Upper lobe of left lung (tissue), 6 donors: Measurements from ENCODE around the gene KCNF1. TPM values are rescaled to one million over a fixed set of nuclear protein-coding genes. Genes with fewer than 3 reads are reported as not detected.

Source experiments
- ATAC-seq, 2 donors: fragments of 200-7000 bp; cut with Tn5 transposase; one replicate each; pipeline ENCODE4 v1.9.1; 2022; ENCODE audit warnings: mild to moderate bottlenecking in 2 of 2, moderate library complexity in 2 of 2; ENCODE audit not compliant: low FRiP score in 2 of 2
- DNase-seq, 2 donors: peaks; one replicate each; pipeline ENCODE4 v3.0.0-alpha.2; 2019 to 2020
- H3K27ac ChIP-seq, 4 donors: fragments of 200-600 bp; sonication (generic); one replicate each; pipeline ENCODE4 v1.5.1; 2016 to 2019
- H3K27me3 ChIP-seq, 4 donors: fragments of 200-600 bp; sonication (generic); one replicate each; pipeline ENCODE4 v1.5.1; 2017 to 2019
- H3K36me3 ChIP-seq, 4 donors: fragments of 200-600 bp; sonication (generic); one replicate each; pipeline ENCODE4 v1.5.1; 2016 to 2019
- H3K4me1 ChIP-seq, 4 donors: fragments of 200-600 bp; sonication (generic); one replicate each; pipeline ENCODE4 v1.5.1; 2018 to 2019
- H3K4me3 ChIP-seq, 4 donors: fragments of 200-600 bp; sonication (generic); one replicate each; pipeline ENCODE4 v1.5.1; 2017 to 2019; ENCODE audit warnings: mild to moderate bottlenecking in 2 of 4, moderate library complexity in 1 of 4
- H3K9me3 ChIP-seq, 4 donors: fragments of 200-600 bp; sonication (generic); one replicate each; pipeline ENCODE4 v1.5.1; 2018 to 2019
- CTCF ChIP-seq, 6 experiments: fragments of 450-650 bp in 4 of 6; fragments of 200-600 bp in 2 of 6; sonication (generic) in 2 of 6; IDR thresholded peaks; one replicate each; pipeline ENCODE4 v1.5.1; 2016 to 2019; ENCODE audit warnings: antibody characterized with exemption in 6 of 6
- EP300 ChIP-seq, 4 donors: sonication (generic); formaldehyde crosslinking; IDR thresholded peaks; one replicate each; pipeline ENCODE4 v1.5.1; 2017; ENCODE audit warnings: antibody characterized with exemption in 4 of 4, control low read depth in 2 of 4
- POLR2A ChIP-seq, 4 donors: fragments of 450-650 bp; IDR thresholded peaks; one replicate each; pipeline ENCODE4 v1.5.1; 2016 to 2017; ENCODE audit warnings: antibody characterized with exemption in 4 of 4, mild to moderate bottlenecking in 2 of 4
- POLR2AphosphoS5 ChIP-seq, 2 donors: sonication (generic); formaldehyde crosslinking; IDR thresholded peaks; one replicate each; pipeline ENCODE4 v1.5.1; 2017; ENCODE audit warnings: antibody characterized with exemption in 2 of 2
- WGBS, 2 donors: methylation state at CpG; one replicate each; pipeline ENCODE4 v1.1.5; 2017 to 2018; 5-methylcytosine and 5-hydroxymethylcytosine counted together
- total RNA-seq, 6 donors: library from RNA; depleted of rRNA in 4 of 6; stranded (reverse); fragments of >200 nt in 4 of 6; gene quantifications; one replicate each; pipeline versions ENCODE4 v1.1.0 to v1.2.1, GENCODE V29; 2016 to 2021
- donor health status: DM: no; HTN: no; CAD: no; lungs with moderate emphysema.
- donor health status: DM: no; HTN: yes; CAD: no; lungs with severe emphysema.

The KCNF1 gene
- total RNA-seq, 6 donors from 2014 or later = 0.15 to 1.1 TPM; not detected in 4

- Histone ChIP-seq H3K27ac (no peak overlapping the region), H3K9me3 (no peaks in the 10 kb centered on the region), H3K36me3 (no peaks in the 10 kb centered on the region), H3K4me3 (no peak overlapping the region), H3K27me3 (no peaks in the 10 kb centered on the region), H3K4me1 (no peaks in the 10 kb centered on the region)
- WGBS, 2 donors = 81 to 93% methylated on average over 5 to 9 of the region's 9 CpGs
- TF ChIP-seq EP300 (IDR thresholded peaks at IDR 0.05) (no peak), POLR2AphosphoS5 (IDR thresholded peaks at IDR 0.05) (no peak), POLR2A (IDR thresholded peaks at IDR 0.05) (no peak), CTCF (IDR thresholded peaks at IDR 0.05) (no peak)
- no peak for DNase-seq
- no peak for ATAC-seq
Measured at GRCh38 chr2:10919410-10919770, 7.7 kb downstream of the KCNF1 start.

- DNase-seq (no peak), ATAC-seq (peak in 1 of 2 donors; percentile 2)
- no peaks in the 10 kb centered on the region for H3K4me1 ChIP-seq
- no peaks in the 10 kb centered on the region for H3K9me3 ChIP-seq
- no peaks in the 10 kb centered on the region for H3K27me3 ChIP-seq
- no peaks in the 10 kb centered on the region for H3K36me3 ChIP-seq
- no peak overlapping the region for H3K27ac ChIP-seq
- 71 to 73% methylated on average over 13 to 20 of the region's 20 CpGs for WGBS, 2 donors
- no peak for TF ChIP-seq CTCF (IDR thresholded peaks at IDR 0.05)
- TF ChIP-seq POLR2AphosphoS5 (IDR thresholded peaks at IDR 0.05) = no peak
- no peak for TF ChIP-seq EP300 (IDR thresholded peaks at IDR 0.05)
- no peak for TF ChIP-seq POLR2A (IDR thresholded peaks at IDR 0.05)
- H3K4me3 ChIP-seq = no peak overlapping the region
Measured at GRCh38 chr2:10919771-10920621, 8.3 kb downstream of the KCNF1 start.

- H3K4me3 ChIP-seq = no peak overlapping the region
- no peak for ATAC-seq
- 72 to 92% methylated on average over 13 to 16 of the region's 16 CpGs for WGBS, 2 donors
- no peak overlapping the region for H3K27ac ChIP-seq
- no peaks in the 10 kb centered on the region for H3K36me3 ChIP-seq
- H3K9me3 ChIP-seq = no peaks in the 10 kb centered on the region
- DNase-seq = no peak
- TF ChIP-seq POLR2AphosphoS5 (IDR thresholded peaks at IDR 0.05) (no peak), EP300 (IDR thresholded peaks at IDR 0.05) (no peak), CTCF (IDR thresholded peaks at IDR 0.05) (no peak), POLR2A (IDR thresholded peaks at IDR 0.05) (no peak)
- no peaks in the 10 kb centered on the region for H3K27me3 ChIP-seq
- H3K4me1 ChIP-seq = no peaks in the 10 kb centered on the region
Measured at GRCh38 chr2:10920764-10921388, 9.1 kb downstream of the KCNF1 start.

GRCh38 chr2:10921525-10921924 is 9.8 kb downstream of the KCNF1 start:
- no peaks in the 10 kb centered on the region for H3K36me3 ChIP-seq
- no peak overlapping the region for H3K27ac ChIP-seq
- H3K4me3 ChIP-seq = no peak overlapping the region
- peak in 1 of 2 donors; percentile 3 for DNase-seq
- no peaks in the 10 kb centered on the region for H3K4me1 ChIP-seq
- no peak for TF ChIP-seq CTCF (IDR thresholded peaks at IDR 0.05)
- TF ChIP-seq POLR2A (IDR thresholded peaks at IDR 0.05) = no peak
- TF ChIP-seq EP300 (IDR thresholded peaks at IDR 0.05) = no peak
- no peak for TF ChIP-seq POLR2AphosphoS5 (IDR thresholded peaks at IDR 0.05)
- WGBS, 2 donors = 73 to 77% methylated on average over 5 to 6 of the region's 6 CpGs
- ATAC-seq = no peak
- no peaks in the 10 kb centered on the region for H3K9me3 ChIP-seq
- H3K27me3 ChIP-seq = no peaks in the 10 kb centered on the region
